ENCODE data around the gene THBS4. TPM values are rescaled to one million over a fixed set of nuclear protein-coding genes. Genes with fewer than 3 reads are reported as not detected.

Gene THBS4
- total and polyA plus RNA-seq, 4 donors = 0.08 to 0.28 (median 0.20) TPM

DNA sequence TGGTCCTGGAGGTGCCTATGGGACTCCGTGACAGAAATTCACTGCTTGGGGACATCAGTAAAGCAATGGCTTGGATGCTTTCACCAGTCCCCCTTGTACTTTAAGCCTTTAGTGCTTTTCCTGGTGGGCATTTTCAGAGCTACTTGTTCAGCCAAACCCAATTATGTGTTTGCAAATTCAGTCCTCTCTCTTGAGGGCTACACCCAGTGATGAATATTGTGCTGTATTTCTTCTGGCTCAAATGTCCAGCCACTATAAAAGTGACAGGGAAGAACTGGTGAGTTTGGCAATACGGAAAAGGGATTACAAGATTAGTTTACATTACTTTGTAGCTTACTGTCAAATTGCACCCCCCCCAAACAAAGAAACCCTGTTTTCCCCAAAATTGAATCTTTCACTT, 4.5 kb downstream of the THBS4 start (continued):
- no peak for TF ChIP-seq EGR1 (IDR thresholded peaks at IDR 0.05; ENCODE audit: low read depth in 2 of 2)

DNA sequence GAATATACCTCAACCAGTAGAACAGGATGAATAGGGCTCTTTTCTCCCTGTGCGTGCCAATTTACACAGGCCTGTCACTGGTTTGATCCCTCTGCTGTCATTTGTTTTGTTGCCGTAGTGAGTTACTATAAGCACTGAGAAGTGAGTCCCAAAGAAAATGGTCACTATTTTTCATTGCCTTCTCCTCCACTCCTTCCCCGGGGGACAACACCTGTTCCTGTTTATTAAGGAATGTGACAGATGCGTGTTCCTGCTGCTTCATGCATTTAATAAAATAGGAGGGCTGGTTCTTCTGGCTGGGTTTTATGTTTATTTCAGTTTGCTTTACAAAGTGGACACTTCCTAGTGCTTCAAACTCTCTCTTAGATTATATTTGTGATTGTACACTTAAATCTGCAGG, 6.4 kb downstream of the THBS4 start:
- WGBS = 88% methylated on average over 4 of the region's 4 CpGs
- Histone ChIP-seq H3K4me3 (ENCODE audit: low read depth in 1 of 3, low read length in 3 of 3) (no peak overlapping the region), H3K27ac (ENCODE audit: low read depth in 1 of 2, low read length in 2 of 2) (no peak overlapping the region), H3K4me1 (ENCODE audit: control insufficient read depth in 4 of 4, insufficient read depth in 4 of 4, low read length in 3 of 4) (no peaks in the 10 kb centered on the region), H3K9ac (ENCODE audit: low read depth in 1 of 2, low read length in 2 of 2) (no peak overlapping the region), H3K9me3 (ENCODE audit: control insufficient read depth in 4 of 4, low read length in 3 of 4) (no peaks in the 10 kb centered on the region), H3K36me3 (ENCODE audit: control insufficient read depth in 4 of 4, insufficient read depth in 3 of 4, low read depth in 1 of 4, low read length in 3 of 4) (no peaks in the 10 kb centered on the region), H3K27me3 (ENCODE audit: control insufficient read depth in 4 of 4, insufficient read depth in 4 of 4, low read length in 3 of 4) (peaks cover 0 to 5% (median 0%) of the 10 kb centered on the region in 4 donors)
- TF ChIP-seq, protein P1, sequence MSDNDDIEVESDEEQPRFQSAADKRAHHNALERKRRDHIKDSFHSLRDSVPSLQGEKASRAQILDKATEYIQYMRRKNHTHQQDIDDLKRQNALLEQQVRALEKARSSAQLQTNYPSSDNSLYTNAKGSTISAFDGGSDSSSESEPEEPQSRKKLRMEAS (IDR thresholded peaks at IDR 0.05) = no peak
- TF ChIP-seq JUND (IDR thresholded peaks at IDR 0.05) (no peak), RXRA (IDR thresholded peaks at IDR 0.05) (no peak), HNF4G (IDR thresholded peaks at IDR 0.05) (no peak), NR2F2 (IDR thresholded peaks at IDR 0.05) (no peak), GABPA (IDR thresholded peaks at IDR 0.05 in 1 of 2, conservative IDR thresholded peaks at IDR 0.05 in 1 of 2) (no peak), SP1 (IDR thresholded peaks at IDR 0.05) (no peak)
- no peak for DNase-seq (ENCODE audit: low spot score)

DNA sequence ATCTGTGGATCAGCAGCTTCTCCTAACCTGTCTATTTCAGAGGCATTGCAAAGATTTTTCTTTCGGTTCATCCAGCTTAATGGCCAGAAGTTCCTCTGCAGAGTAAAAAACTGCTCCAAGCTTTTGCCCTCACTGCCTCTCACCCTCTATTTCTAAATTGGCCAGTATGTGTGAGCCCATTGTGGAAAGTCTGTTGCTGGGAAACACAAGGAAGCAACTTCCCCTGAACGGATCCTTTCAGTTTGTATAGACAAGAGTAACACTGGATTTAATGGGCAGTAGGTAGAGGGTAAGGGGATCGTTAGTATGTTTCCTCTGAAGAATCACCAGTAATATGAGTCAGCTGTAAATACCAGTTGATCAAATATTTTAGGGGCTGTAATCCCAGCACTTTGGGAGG, 7.2 kb downstream of the THBS4 start:
- Histone ChIP-seq H3K27ac (ENCODE audit: low read depth in 1 of 2, low read length in 2 of 2) (no peak overlapping the region), H3K4me1 (ENCODE audit: control insufficient read depth in 4 of 4, insufficient read depth in 4 of 4, low read length in 3 of 4) (no peaks in the 10 kb centered on the region), H3K4me3 (ENCODE audit: low read depth in 1 of 3, low read length in 3 of 3) (no peak overlapping the region), H3K9me3 (ENCODE audit: control insufficient read depth in 4 of 4, low read length in 3 of 4) (no peaks in the 10 kb centered on the region), H3K27me3 (ENCODE audit: control insufficient read depth in 4 of 4, insufficient read depth in 4 of 4, low read length in 3 of 4) (no peaks in the 10 kb centered on the region), H3K9ac (ENCODE audit: low read depth in 1 of 2, low read length in 2 of 2) (no peak overlapping the region), H3K36me3 (ENCODE audit: control insufficient read depth in 4 of 4, insufficient read depth in 3 of 4, low read depth in 1 of 4, low read length in 3 of 4) (no peaks in the 10 kb centered on the region)
- no peak for DNase-seq (ENCODE audit: low spot score)
- WGBS = 77% methylated on average over 3 of the region's 3 CpGs
- TF ChIP-seq HNF4A (conservative IDR thresholded peaks at IDR 0.05) (no peak), FOXA1 (IDR thresholded peaks at IDR 0.05) (no peak), GABPA (IDR thresholded peaks at IDR 0.05 in 1 of 2, conservative IDR thresholded peaks at IDR 0.05 in 1 of 2) (no peak), NR2F2 (IDR thresholded peaks at IDR 0.05) (no peak), YY1 (IDR thresholded peaks at IDR 0.05) (no peak), HNF4G (IDR thresholded peaks at IDR 0.05) (no peak), JUND (IDR thresholded peaks at IDR 0.05) (no peak), EGR1 (IDR thresholded peaks at IDR 0.05; ENCODE audit: low read depth in 2 of 2) (no peak), RXRA (IDR thresholded peaks at IDR 0.05) (no peak), TAF1 (conservative IDR thresholded peaks at IDR 0.05) (no peak), RAD21 (IDR thresholded peaks at IDR 0.05) (no peak), SP1 (IDR thresholded peaks at IDR 0.05) (no peak)
- TF ChIP-seq, protein P2, sequence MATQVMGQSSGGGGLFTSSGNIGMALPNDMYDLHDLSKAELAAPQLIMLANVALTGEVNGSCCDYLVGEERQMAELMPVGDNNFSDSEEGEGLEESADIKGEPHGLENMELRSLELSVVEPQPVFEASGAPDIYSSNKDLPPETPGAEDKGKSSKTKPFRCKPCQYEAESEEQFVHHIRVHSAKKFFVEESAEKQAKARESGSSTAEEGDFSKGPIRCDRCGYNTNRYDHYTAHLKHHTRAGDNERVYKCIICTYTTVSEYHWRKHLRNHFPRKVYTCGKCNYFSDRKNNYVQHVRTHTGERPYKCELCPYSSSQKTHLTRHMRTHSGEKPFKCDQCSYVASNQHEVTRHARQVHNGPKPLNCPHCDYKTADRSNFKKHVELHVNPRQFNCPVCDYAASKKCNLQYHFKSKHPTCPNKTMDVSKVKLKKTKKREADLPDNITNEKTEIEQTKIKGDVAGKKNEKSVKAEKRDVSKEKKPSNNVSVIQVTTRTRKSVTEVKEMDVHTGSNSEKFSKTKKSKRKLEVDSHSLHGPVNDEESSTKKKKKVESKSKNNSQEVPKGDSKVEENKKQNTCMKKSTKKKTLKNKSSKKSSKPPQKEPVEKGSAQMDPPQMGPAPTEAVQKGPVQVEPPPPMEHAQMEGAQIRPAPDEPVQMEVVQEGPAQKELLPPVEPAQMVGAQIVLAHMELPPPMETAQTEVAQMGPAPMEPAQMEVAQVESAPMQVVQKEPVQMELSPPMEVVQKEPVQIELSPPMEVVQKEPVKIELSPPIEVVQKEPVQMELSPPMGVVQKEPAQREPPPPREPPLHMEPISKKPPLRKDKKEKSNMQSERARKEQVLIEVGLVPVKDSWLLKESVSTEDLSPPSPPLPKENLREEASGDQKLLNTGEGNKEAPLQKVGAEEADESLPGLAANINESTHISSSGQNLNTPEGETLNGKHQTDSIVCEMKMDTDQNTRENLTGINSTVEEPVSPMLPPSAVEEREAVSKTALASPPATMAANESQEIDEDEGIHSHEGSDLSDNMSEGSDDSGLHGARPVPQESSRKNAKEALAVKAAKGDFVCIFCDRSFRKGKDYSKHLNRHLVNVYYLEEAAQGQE (IDR thresholded peaks at IDR 0.05) = no peak
- TF ChIP-seq, protein P1 (IDR thresholded peaks at IDR 0.05) = no peak
- TF ChIP-seq, protein P3, sequence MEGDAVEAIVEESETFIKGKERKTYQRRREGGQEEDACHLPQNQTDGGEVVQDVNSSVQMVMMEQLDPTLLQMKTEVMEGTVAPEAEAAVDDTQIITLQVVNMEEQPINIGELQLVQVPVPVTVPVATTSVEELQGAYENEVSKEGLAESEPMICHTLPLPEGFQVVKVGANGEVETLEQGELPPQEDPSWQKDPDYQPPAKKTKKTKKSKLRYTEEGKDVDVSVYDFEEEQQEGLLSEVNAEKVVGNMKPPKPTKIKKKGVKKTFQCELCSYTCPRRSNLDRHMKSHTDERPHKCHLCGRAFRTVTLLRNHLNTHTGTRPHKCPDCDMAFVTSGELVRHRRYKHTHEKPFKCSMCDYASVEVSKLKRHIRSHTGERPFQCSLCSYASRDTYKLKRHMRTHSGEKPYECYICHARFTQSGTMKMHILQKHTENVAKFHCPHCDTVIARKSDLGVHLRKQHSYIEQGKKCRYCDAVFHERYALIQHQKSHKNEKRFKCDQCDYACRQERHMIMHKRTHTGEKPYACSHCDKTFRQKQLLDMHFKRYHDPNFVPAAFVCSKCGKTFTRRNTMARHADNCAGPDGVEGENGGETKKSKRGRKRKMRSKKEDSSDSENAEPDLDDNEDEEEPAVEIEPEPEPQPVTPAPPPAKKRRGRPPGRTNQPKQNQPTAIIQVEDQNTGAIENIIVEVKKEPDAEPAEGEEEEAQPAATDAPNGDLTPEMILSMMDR (IDR thresholded peaks at IDR 0.05; ENCODE audit: low read depth, low read length, missing input control) = no peak
- TF ChIP-seq, protein P4, sequence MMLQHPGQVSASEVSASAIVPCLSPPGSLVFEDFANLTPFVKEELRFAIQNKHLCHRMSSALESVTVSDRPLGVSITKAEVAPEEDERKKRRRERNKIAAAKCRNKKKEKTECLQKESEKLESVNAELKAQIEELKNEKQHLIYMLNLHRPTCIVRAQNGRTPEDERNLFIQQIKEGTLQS (IDR thresholded peaks at IDR 0.05) = no peak
